GM12878 (cell line): ENCODE results near the gene G3BP1. TPM values are rescaled to one million over a fixed set of nuclear protein-coding genes. Genes with fewer than 3 reads are reported as not detected.
A peak's percentile ranks its signal among the peaks of the same experiment; 100 is the strongest.

Experiments used
- ATAC-seq: fragments of 200-7000 bp; cut with Tn5 transposase; 3 replicates; pipeline ENCODE4 v1.9.1; 2020; ENCODE audit warnings: mild to moderate bottlenecking, moderate library complexity
- BruUV-seq: library from RNA; stranded (reverse); fragments of 400-500 nt; replicated peaks from 2 replicates; lab custom pipeline; 2021; lab: Mats Ljungman, UMichigan
- CTCF ChIA-PET: fragments of 300-600 bp; sonication (Branson Sonifier 250); formaldehyde crosslinking; extraction: SDS; loops from one replicate; lab custom pipeline; 2021; ENCODE audit warnings: inconsistent platforms; lab: Yijun Ruan, JAX
- POLR2A ChIA-PET: fragments of 350-600 bp; formaldehyde crosslinking; extraction: SDS; loops from one replicate; lab custom pipeline; 2021; ENCODE audit warnings: inconsistent platforms; lab: Charles Lee
- RAD21 ChIA-PET: fragments of 300-600 bp; sonication (Branson Sonifier 250); formaldehyde crosslinking; loops from one replicate; lab custom pipeline; 2023; ENCODE audit warnings: antibody characterized with exemption; ENCODE audit not compliant: unreplicated experiment; lab: Charles Lee
- SMC1A ChIA-PET: fragments of 300-600 bp; sonication (Branson Sonifier 250); formaldehyde crosslinking; loops from one replicate; lab custom pipeline; 2023; ENCODE audit not compliant: unreplicated experiment, uncharacterized antibody; lab: Charles Lee
- DNase-seq: peaks from one replicate; pipeline ENCODE4 v3.0.0-alpha.2; 2011; ENCODE audit warnings: low read depth, low spot score
- FAIRE-seq: peaks from 3 replicates; lab custom pipeline; 2011; peaks lifted over from hg19 to GRCh38; lab: Jason Lieb, UNC
- H2AFZ ChIP-seq: 2 replicates; pipeline ENCODE4 v1.6.0; 2011; ENCODE audit warnings: low read depth, low read length, control low read depth; ENCODE audit not compliant: control insufficient read depth
- H3K27ac ChIP-seq: 2 replicates; pipeline ENCODE4 v1.5.1; 2011; ENCODE audit warnings: control low read depth; ENCODE audit not compliant: control insufficient read depth, insufficient read depth
- H3K27me3 ChIP-seq, 2 experiments: replicated peaks in 1 of 2; 2 replicates each; pipeline versions ENCODE4 v1.6.0 to v1.6.1; 2011; ENCODE audit warnings: low read length in 1 of 2; ENCODE audit not compliant: control insufficient read depth in 2 of 2, insufficient read depth in 2 of 2
- H3K36me3 ChIP-seq, 2 experiments: 2 replicates each; pipeline ENCODE4 v1.5.1; 2011; ENCODE audit warnings: low read length in 1 of 2; ENCODE audit not compliant: control insufficient read depth in 2 of 2, insufficient read depth in 2 of 2
- H3K4me1 ChIP-seq: 2 replicates; pipeline ENCODE4 v1.6.1; 2011; ENCODE audit warnings: mild to moderate bottlenecking, low read length, moderate library complexity, mixed read lengths; ENCODE audit not compliant: control insufficient read depth, insufficient read depth
- H3K4me2 ChIP-seq: 2 replicates; pipeline ENCODE4 v1.6.0; 2011; ENCODE audit warnings: control low read depth; ENCODE audit not compliant: control insufficient read depth, insufficient read depth
- H3K4me3 ChIP-seq: fragments of 200-600 bp; sonication (generic); 2 replicates; pipeline ENCODE4 v1.5.1; 2016
- H3K79me2 ChIP-seq: 2 replicates; pipeline ENCODE4 v1.6.0; 2011; ENCODE audit warnings: low read length; ENCODE audit not compliant: control insufficient read depth, insufficient read depth
- H3K9ac ChIP-seq: 2 replicates; pipeline ENCODE4 v1.8.0; 2011; ENCODE audit warnings: low read length, control low read depth, mixed read lengths; ENCODE audit not compliant: control insufficient read depth, insufficient read depth
- H3K9me3 ChIP-seq: replicated peaks from 3 replicates; pipeline ENCODE4 v1.5.1; 2011; ENCODE audit warnings: mild to moderate bottlenecking, low read length; ENCODE audit not compliant: control insufficient read depth, insufficient read depth
- H4K20me1 ChIP-seq: 2 replicates; pipeline ENCODE4 v1.6.0; 2011; ENCODE audit not compliant: control insufficient read depth, insufficient read depth
- ASH2L ChIP-seq: fragments of 300-600, 200-600 bp; sonication (generic); IDR thresholded peaks from 2 replicates; pipeline ENCODE4 v1.6.1; 2017; ENCODE audit warnings: low read depth, mild to moderate bottlenecking, borderline replicate concordance
- SPI1 ChIP-seq: IDR thresholded peaks from 2 replicates; pipeline ENCODE4 v1.6.1; 2011; ENCODE audit warnings: low read depth, mild to moderate bottlenecking, low read length, moderate library complexity, borderline replicate concordance; ENCODE audit not compliant: insufficient read depth
- SREBF2 ChIP-seq: IDR thresholded peaks from 2 replicates; pipeline ENCODE4 v1.6.1; 2012; ENCODE audit warnings: mild to moderate bottlenecking, low read length
- SUZ12 ChIP-seq: fragments of 200-600 bp; sonication (generic); IDR thresholded peaks from one replicate; pipeline ENCODE4 v1.6.1; 2018; ENCODE audit warnings: antibody characterized with exemption, mild to moderate bottlenecking; ENCODE audit not compliant: unreplicated experiment
- ZNF384 ChIP-seq: IDR thresholded peaks from 2 replicates; pipeline ENCODE4 v1.6.1; 2012; ENCODE audit warnings: low read depth, mild to moderate bottlenecking, low read length, improper control_type of control experiment, borderline replicate concordance
- WGBS: methylation state at CpG from one replicate; pipeline ENCODE4 v1.1.6; 2016; ENCODE audit warnings: low lambda C conversion rate; ENCODE audit not compliant: insufficient replicate concordance, insufficient coverage; ENCODE audit errors: missing lambda C conversion rate; 5-methylcytosine and 5-hydroxymethylcytosine counted together
- in situ Hi-C: fragments of 300-500 bp; cut with MboI; formaldehyde crosslinking; loops from 9 replicates; pipeline ENCODE4 v1.14.3; 2018; ENCODE audit warnings: mixed read lengths
- intact Hi-C: fragments of 100-400 bp; cut with micrococcal nuclease; formaldehyde crosslinking; loops from one replicate; pipeline ENCODE4 v1.14.2; 2022; ENCODE audit not compliant: unreplicated experiment
- polyA plus RNA-seq, 11 experiments: library from polyadenylated mRNA; depleted of rRNA in 4 of 11; unstranded in 6 of 11; stranded (reverse) in 5 of 11; fragments of >200 nt; fragmentation: Nextera tagmentation in 4 of 11; fragmentation: Illumina TruSeq in 1 of 11; extraction: Ambion mirVana in 4 of 11; extraction: Trizol in 1 of 11; gene quantifications; 1 replicate in 1 of 11; 2 replicates in 10 of 11; pipeline versions ENCODE4 v1.2.1 to v1.2.3, GENCODE V29; 2011 to 2016; ENCODE audit warnings: inconsistent platforms in 2 of 11, missing spikeins in 2 of 11, low read depth in 1 of 11
- total RNA-seq, 4 experiments: library from RNA; depleted of rRNA in 3 of 4; stranded (reverse); fragments of >200 nt in 3 of 4; fragmentation: Illumina TruSeq in 1 of 4; extraction: Trizol in 1 of 4; gene quantifications; 2 replicates each; pipeline versions ENCODE4 v1.2.1 to v1.2.3, GENCODE V29; 2013 to 2021

The G3BP1 gene
- total and polyA plus RNA-seq, 10 of the 15 experiments (the other 5 are each of a cell fraction or from before 2014, with no cell fraction given), result 49.7 to 438 (median 148) TPM

DNA sequence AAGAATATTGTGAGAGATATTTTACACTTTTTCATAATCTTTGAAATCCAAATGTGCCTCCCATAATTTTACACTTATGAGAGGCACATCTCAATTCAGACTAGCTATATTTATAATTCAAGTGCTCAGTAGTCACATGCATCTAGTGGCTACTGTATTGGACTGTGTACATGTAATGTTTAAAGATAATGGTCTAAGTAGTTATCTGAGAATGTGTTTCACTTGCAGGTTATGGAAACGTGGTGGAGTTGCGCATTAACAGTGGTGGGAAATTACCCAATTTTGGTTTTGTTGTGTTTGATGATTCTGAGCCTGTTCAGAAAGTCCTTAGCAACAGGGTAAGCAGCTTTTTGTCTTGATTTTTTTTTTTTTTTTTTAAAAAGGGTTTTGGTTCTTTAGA, 28.8 kb downstream of the G3BP1 start:
- H3K36me3 ChIP-seq, result peaks cover 11 to 56% of the 10 kb centered on the region in 2 experiments
- no TSS peak for BruUV-seq
- in situ Hi-C loops, result no loop called here
- H3K9me3 ChIP-seq, result no peaks in the 10 kb centered on the region
- H3K27ac ChIP-seq, result no peak overlapping the region
- no peak overlapping the region for H2AFZ ChIP-seq
- H3K4me3 ChIP-seq, result no peak overlapping the region
- TF ChIP-seq ZNF384 (peak; percentile 35; the same call in 1 of the 2 replicates), ASH2L (no peak), SUZ12 (no peak)
- H3K79me2 ChIP-seq, result no peaks in the 10 kb centered on the region
- no peaks in the 10 kb centered on the region for H3K4me1 ChIP-seq
- H4K20me1 ChIP-seq, result no peaks in the 10 kb centered on the region; the same call in 1 of the 2 replicates
- ChIA-PET POLR2A (interaction anchor here (0.6 to 1.0 kb wide), 2 partner anchors 27 to 101 kb away, joined by 3 read pairs; no protein-coding TSS in a partner anchor), CTCF (interaction anchor here (0.8 to 2.4 kb wide), 7 partner anchors 10 to 343 kb away, joined by 3 to 10 read pairs (median 3); no protein-coding TSS in a partner anchor), SMC1A (interaction anchor here (1.2 to 2.6 kb wide), 4 partner anchors 9 to 277 kb away, joined by 3 to 12 read pairs (median 4); no protein-coding TSS in a partner anchor), RAD21 (interaction anchor here (0.9 kb wide), 1 partner anchor 10 kb away, joined by 3 read pairs; no protein-coding TSS in a partner anchor)
- DNase-seq (no peak), ATAC-seq (peak; percentile 52), FAIRE-seq (no peak)
- WGBS, result 54% methylated on average over 2 of the region's 2 CpGs
- H3K4me2 ChIP-seq, result no peak overlapping the region
- no peak overlapping the region for H3K9ac ChIP-seq
- intact Hi-C loops, result no loop called here
- no peaks in the 10 kb centered on the region for H3K27me3 ChIP-seq

GRCh38 chr5:151805414-151806223, 33.9 kb downstream of the G3BP1 start:
- H3K9me3 ChIP-seq, result no peaks in the 10 kb centered on the region
- no peak overlapping the region for H3K4me2 ChIP-seq
- ChIA-PET POLR2A (no interaction called here), RAD21 (interaction anchor here (0.6 kb wide), 1 partner anchor 20 kb away, joined by 3 read pairs; no protein-coding TSS in a partner anchor), CTCF (interaction anchor here (0.9 to 1.5 kb wide), 2 partner anchors 11 to 13 kb away, joined by 3 to 5 read pairs; no protein-coding TSS in a partner anchor), SMC1A (interaction anchor here (0.9 to 1.5 kb wide), 4 partner anchors 16 to 29 kb away, joined by 3 read pairs; no protein-coding TSS in a partner anchor)
- H4K20me1 ChIP-seq, result no peaks in the 10 kb centered on the region; the same call in 1 of the 2 replicates
- H2AFZ ChIP-seq, result no peak overlapping the region
- whole genome bisulfite sequencing, result 96% methylated on average over 3 of the region's 3 CpGs
- H3K9ac ChIP-seq, result no peak overlapping the region
- in situ Hi-C loops, result no loop called here
- DNase-seq, result no peak
- intact Hi-C loops, result no loop called here
- no peaks in the 10 kb centered on the region for H3K27me3 ChIP-seq
- ATAC-seq, result peak; percentile 44; the same call in 2 of the 3 replicates
- no peak for FAIRE-seq
- no peak overlapping the region for H3K4me3 ChIP-seq
- no peaks in the 10 kb centered on the region for H3K4me1 ChIP-seq
- H3K79me2 ChIP-seq, result no peaks in the 10 kb centered on the region
- TF ChIP-seq SPI1 (peak; percentile 63; the same call in 1 of the 2 replicates), SREBF2 (no peak)
- H3K27ac ChIP-seq, result no peak overlapping the region
- peaks cover 3 to 32% of the 10 kb centered on the region in 2 experiments for H3K36me3 ChIP-seq
- BruUV-seq, result no TSS peak
